A549 (cell line): ENCODE measurements around the gene SEMA7A. TPM values are rescaled to one million over a fixed set of nuclear protein-coding genes. Genes with fewer than 3 reads are reported as not detected.

Source experiments
- ATAC-seq, 2 experiments: fragments of 200-7000 bp in 1 of 2; fragments of >200 bp in 1 of 2; cut with Nextera tagmentation in 1 of 2; cut with Tn5 transposase in 1 of 2; 3 replicates each; pipeline versions ENCODE4 v1.8.0 to v1.9.1; 2018 to 2020; ENCODE audit warnings: mild to moderate bottlenecking in 1 of 2, moderate library complexity in 1 of 2
- CTCF ChIA-PET: fragments of 300-600 bp; sonication (Branson Sonifier 250); formaldehyde crosslinking; extraction: SDS; loops from one replicate; lab custom pipeline; 2021; ENCODE audit warnings: antibody characterized with exemption, inconsistent platforms; lab: Yijun Ruan, JAX
- POLR2A ChIA-PET: fragments of 350-600 bp; formaldehyde crosslinking; extraction: SDS; loops from one replicate; lab custom pipeline; 2021; ENCODE audit warnings: antibody characterized with exemption, inconsistent platforms; lab: Yijun Ruan, JAX
- DNase-seq, 2 experiments: peaks; one replicate each; pipeline versions ENCODE4 v3.0.0 to v3.0.0-alpha.2; 2011 to 2016; ENCODE audit warnings: low read depth in 1 of 2, low spot score in 1 of 2
- FAIRE-seq: peaks from 2 replicates; lab custom pipeline; 2011; peaks lifted over from hg19 to GRCh38; lab: Jason Lieb, UNC
- H3K27ac ChIP-seq, 2 experiments: fragments of >200 bp; sonication (Bioruptor Twin); formaldehyde crosslinking; 3 replicates each; pipeline ENCODE4 v1.5.1; 2016 to 2017
- H3K4me1 ChIP-seq: fragments of >200 bp; sonication (Bioruptor Twin); formaldehyde crosslinking; 3 replicates; pipeline ENCODE4 v1.6.1; 2016
- H3K4me2 ChIP-seq: fragments of >200 bp; sonication (Bioruptor Twin); formaldehyde crosslinking; 3 replicates; pipeline ENCODE4 v1.6.1; 2016
- H3K4me3 ChIP-seq: fragments of >200 bp; sonication (Bioruptor Twin); formaldehyde crosslinking; 3 replicates; pipeline ENCODE4 v1.5.1; 2016
- H3K9me3 ChIP-seq: fragments of >200 bp; sonication (Bioruptor Twin); formaldehyde crosslinking; 3 replicates; pipeline ENCODE4 v1.6.1; 2016
- ATOH8 ChIP-seq: fragments of 250-450 bp; sonication (Bioruptor Pico); IDR thresholded peaks from 2 replicates; pipeline ENCODE4 v1.5.0; 2020; ENCODE audit warnings: low read depth, mild to moderate bottlenecking, moderate library complexity
- BCL3 ChIP-seq: fragments of >200 bp; sonication (Bioruptor Twin); formaldehyde crosslinking; IDR thresholded peaks from 3 replicates; pipeline ENCODE4 v1.6.1; 2016
- CBX2 ChIP-seq: fragments of 200-600 bp; sonication (generic); IDR thresholded peaks from 2 replicates; pipeline ENCODE4 v1.6.1; 2016; ENCODE audit warnings: low read depth, mild to moderate bottlenecking, borderline replicate concordance
- CHD2 ChIP-seq: fragments of 150-350 bp; IDR thresholded peaks from 2 replicates; pipeline ENCODE4 v1.6.1; 2014; ENCODE audit warnings: low read length; ENCODE audit not compliant: partially characterized antibody
- CTCF ChIP-seq: fragments of >200 bp; sonication (Bioruptor Twin); formaldehyde crosslinking; IDR thresholded peaks from 3 replicates; pipeline ENCODE4 v1.5.1; 2016
- E2F6 ChIP-seq: IDR thresholded peaks from 2 replicates; pipeline ENCODE4 v1.6.1; 2012; ENCODE audit warnings: low read depth, borderline replicate concordance
- ELK1 ChIP-seq: fragments of 150-350 bp; IDR thresholded peaks from 2 replicates; pipeline ENCODE4 v1.6.1; 2014; ENCODE audit warnings: low read depth, mild to moderate bottlenecking, low read length
- EP300 ChIP-seq, 2 experiments: fragments of >200 bp; sonication (Bioruptor Twin); formaldehyde crosslinking; IDR thresholded peaks; 2 replicates in 1 of 2; 3 replicates in 1 of 2; pipeline ENCODE4 v1.6.1; 2016 to 2017
- FOSL2 ChIP-seq, 2 experiments: fragments of 450-650 bp in 1 of 2; fragments of >200 bp in 1 of 2; sonication (Bioruptor Twin) in 1 of 2; formaldehyde crosslinking; IDR thresholded peaks; 2 replicates each; pipeline versions ENCODE4 v1.5.0 to v1.6.1; 2016 to 2020; ENCODE audit warnings: mild to moderate bottlenecking in 1 of 2, moderate library complexity in 1 of 2
- FOXS1 ChIP-seq: fragments of 250-450 bp; sonication (Bioruptor Pico); IDR thresholded peaks from 2 replicates; pipeline ENCODE4 v1.5.0; 2020; ENCODE audit warnings: mild to moderate bottlenecking, moderate library complexity
- HES2 ChIP-seq: fragments of >200 bp; sonication (Bioruptor Twin); formaldehyde crosslinking; IDR thresholded peaks from 2 replicates; pipeline ENCODE4 v1.6.1; 2016
- HOXB13 ChIP-seq: fragments of 250-450 bp; sonication (Bioruptor Pico); IDR thresholded peaks from 2 replicates; pipeline ENCODE4 v1.5.0; 2020; ENCODE audit warnings: low read depth, mild to moderate bottlenecking, moderate library complexity
- JUN ChIP-seq, 2 experiments: fragments of >200 bp; sonication (Bioruptor Twin); formaldehyde crosslinking; IDR thresholded peaks; 2 replicates in 1 of 2; 3 replicates in 1 of 2; pipeline ENCODE4 v1.6.1; 2016 to 2017
- JUNB ChIP-seq: fragments of >200 bp; sonication (Bioruptor Twin); formaldehyde crosslinking; IDR thresholded peaks from 2 replicates; pipeline ENCODE4 v1.6.1; 2016
- KDM1A ChIP-seq: fragments of 200-600 bp; sonication (generic); IDR thresholded peaks from 2 replicates; pipeline ENCODE4 v1.6.1; 2016; ENCODE audit warnings: low read depth, mild to moderate bottlenecking
- KDM5A ChIP-seq: fragments of 200-600 bp; sonication (generic); IDR thresholded peaks from 2 replicates; pipeline ENCODE4 v1.6.1; 2016; ENCODE audit warnings: antibody characterized with exemption, mild to moderate bottlenecking
- MAX ChIP-seq: IDR thresholded peaks from 2 replicates; pipeline ENCODE4 v1.6.1; 2012
- MAZ ChIP-seq: fragments of 150-350 bp; IDR thresholded peaks from 2 replicates; pipeline ENCODE4 v1.6.1; 2014; ENCODE audit warnings: antibody characterized with exemption, low read depth, low read length, borderline replicate concordance
- MYC ChIP-seq: IDR thresholded peaks from 2 replicates; pipeline ENCODE4 v1.6.1; 2012; ENCODE audit warnings: mild to moderate bottlenecking, inconsistent platforms, low read length, improper control_type of control experiment, borderline replicate concordance
- NPAS2 ChIP-seq: fragments of 250-450 bp; sonication (Bioruptor Pico); IDR thresholded peaks from 2 replicates; pipeline ENCODE4 v1.8.0; 2022; ENCODE audit warnings: mild to moderate bottlenecking, moderate library complexity, borderline replicate concordance
- PHF8 ChIP-seq: fragments of 200-600 bp; sonication (generic); IDR thresholded peaks from 2 replicates; pipeline ENCODE4 v1.6.1; 2016; ENCODE audit warnings: low read depth, mild to moderate bottlenecking, antibody characterized with exemption, moderate library complexity, borderline replicate concordance
- POLR2A ChIP-seq: IDR thresholded peaks from 2 replicates; pipeline ENCODE4 v1.6.1; 2012; ENCODE audit warnings: mild to moderate bottlenecking, low read length
- RFX5 ChIP-seq: fragments of 450-650 bp; IDR thresholded peaks from 2 replicates; pipeline ENCODE4 v1.7.1; 2014; ENCODE audit warnings: antibody characterized with exemption, mild to moderate bottlenecking, moderate library complexity
- SMC3 ChIP-seq: fragments of >200 bp; sonication (Bioruptor Twin); formaldehyde crosslinking; IDR thresholded peaks from 3 replicates; pipeline ENCODE4 v1.6.1; 2018; ENCODE audit warnings: inconsistent platforms
- SREBF2 ChIP-seq: fragments of 450-650 bp; IDR thresholded peaks from 2 replicates; pipeline ENCODE4 v1.6.1; 2014; ENCODE audit warnings: mild to moderate bottlenecking, moderate library complexity
- TFCP2L1 ChIP-seq: fragments of 250-450 bp; sonication (Bioruptor Pico); IDR thresholded peaks from 2 replicates; pipeline ENCODE4 v1.5.0; 2021; ENCODE audit warnings: mild to moderate bottlenecking
- ZC3H11A ChIP-seq: fragments of 450-650 bp; IDR thresholded peaks from 2 replicates; pipeline ENCODE4 v1.6.1; 2014; ENCODE audit warnings: antibody characterized with exemption, mild to moderate bottlenecking
- WGBS: methylation state at CpG from one replicate; pipeline ENCODE4 v1.1.6; 2017; ENCODE audit errors: missing lambda C conversion rate; 5-methylcytosine and 5-hydroxymethylcytosine counted together
- polyA plus RNA-seq, 4 experiments: library from polyadenylated mRNA; depleted of rRNA in 3 of 4; stranded (reverse); fragments of >200 nt; fragmentation: RNase III in 1 of 4; extraction: RNeasy Plus Mini Kit Qiagen cat#74134 plus additional on column Dnase treatment in 1 of 4; gene quantifications; 2 replicates in 3 of 4; 3 replicates in 1 of 4; pipeline ENCODE4 v1.2.3, GENCODE V29; 2011 to 2017

SEMA7A gene
- polyA plus RNA-seq, 2 of the 4 experiments (the other 2 are of a cell fraction): 0.44 to 1.2 TPM

- WGBS: 4% methylated on average over 16 of the region's 54 CpGs
- Histone ChIP-seq H3K4me3 (peak within 1 kb of the TSS; percentile 73), H3K4me1 (0 out of 3 replicates have a peak, but pooled peaks cover 6% of the 10 kb centered on the region), H3K4me2 (peak within 1 kb of the TSS; percentile 92), H3K9me3 (no peaks in the 10 kb centered on the region), H3K27ac (peak within 1 kb of the TSS; percentile 78 to 90)
- ATAC-seq: peak; percentile 99
- DNase-seq: peak; percentile 80 to 93
- CTCF ChIA-PET: interaction anchor here (0.6 to 2.1 kb wide), 10 partner anchors 11 to 158 kb away, joined by 3 to 11 read pairs (median 3); no protein-coding TSS in a partner anchor
- no peak for FAIRE-seq
- no peak for TF ChIP-seq HOXB13
- no peak for TF ChIP-seq SMC3
- TF ChIP-seq FOSL2 (IDR thresholded peaks at IDR 0.05): no peak
- TF ChIP-seq FOSL2 (CRISPR knock-in tag; IDR thresholded peaks at IDR 0.05): no peak
- no peak for TF ChIP-seq MAZ
- peak in 1 of 2 experiments; percentile 78; a peak in 3 of 5 replicates for TF ChIP-seq JUN (IDR thresholded peaks at IDR 0.05)
- TF ChIP-seq PHF8: peak; percentile 72
- no peak for TF ChIP-seq EP300 (IDR thresholded peaks at IDR 0.05)
- no peak for TF ChIP-seq E2F6
- TF ChIP-seq ELK1: no peak
- no peak for TF ChIP-seq ATOH8 (CRISPR knock-in tag)
- no peak for TF ChIP-seq NPAS2 (CRISPR knock-in tag)
- no peak for TF ChIP-seq JUNB
- TF ChIP-seq CHD2: no peak
- TF ChIP-seq POLR2A: peak; percentile 90
- TF ChIP-seq ZC3H11A: no peak
- no peak for TF ChIP-seq CTCF
- TF ChIP-seq KDM1A: no peak
- TF ChIP-seq SREBF2: no peak
- TF ChIP-seq CBX2: no peak
- TF ChIP-seq RFX5: no peak
- no peak for TF ChIP-seq MYC
- TF ChIP-seq KDM5A: no peak
- TF ChIP-seq HES2: no peak
- peak; percentile 74 for TF ChIP-seq MAX
- peak; percentile 82; the same call in 2 of the 3 replicates for TF ChIP-seq BCL3
- TF ChIP-seq FOXS1 (CRISPR knock-in tag): no peak
- no peak for TF ChIP-seq TFCP2L1 (CRISPR knock-in tag)
- POLR2A ChIA-PET: interaction anchor here (0.6 to 1.4 kb wide), 4 partner anchors 80 to 712 kb away, joined by 3 to 8 read pairs (median 7); partner anchors contain the start of gene ARID3B
These were observed 27.4 kb upstream of the SEMA7A start, which contains the start of gene UBL7 for GRCh38 chr15:74460871-74461846. Gene UBL7 (minus strand): TSS chr15:74461160. CDS start chr15:74458867, 2,293 bp downstream.
